Femur (tissue), 1 donor: ENCODE results near the gene PHACTR2.
A peak's percentile ranks its signal among the peaks of the same experiment; 100 is the strongest.
"Not testable (repeated sequence)": the region's sequence is repeated elsewhere in the genome, so short reads cannot be mapped to it uniquely, and the experiment has no call there.

Source experiments
- DNase-seq: peaks from one replicate; pipeline ENCODE4 v3.0.0-alpha.2; 2017

PHACTR2 gene

DNA sequence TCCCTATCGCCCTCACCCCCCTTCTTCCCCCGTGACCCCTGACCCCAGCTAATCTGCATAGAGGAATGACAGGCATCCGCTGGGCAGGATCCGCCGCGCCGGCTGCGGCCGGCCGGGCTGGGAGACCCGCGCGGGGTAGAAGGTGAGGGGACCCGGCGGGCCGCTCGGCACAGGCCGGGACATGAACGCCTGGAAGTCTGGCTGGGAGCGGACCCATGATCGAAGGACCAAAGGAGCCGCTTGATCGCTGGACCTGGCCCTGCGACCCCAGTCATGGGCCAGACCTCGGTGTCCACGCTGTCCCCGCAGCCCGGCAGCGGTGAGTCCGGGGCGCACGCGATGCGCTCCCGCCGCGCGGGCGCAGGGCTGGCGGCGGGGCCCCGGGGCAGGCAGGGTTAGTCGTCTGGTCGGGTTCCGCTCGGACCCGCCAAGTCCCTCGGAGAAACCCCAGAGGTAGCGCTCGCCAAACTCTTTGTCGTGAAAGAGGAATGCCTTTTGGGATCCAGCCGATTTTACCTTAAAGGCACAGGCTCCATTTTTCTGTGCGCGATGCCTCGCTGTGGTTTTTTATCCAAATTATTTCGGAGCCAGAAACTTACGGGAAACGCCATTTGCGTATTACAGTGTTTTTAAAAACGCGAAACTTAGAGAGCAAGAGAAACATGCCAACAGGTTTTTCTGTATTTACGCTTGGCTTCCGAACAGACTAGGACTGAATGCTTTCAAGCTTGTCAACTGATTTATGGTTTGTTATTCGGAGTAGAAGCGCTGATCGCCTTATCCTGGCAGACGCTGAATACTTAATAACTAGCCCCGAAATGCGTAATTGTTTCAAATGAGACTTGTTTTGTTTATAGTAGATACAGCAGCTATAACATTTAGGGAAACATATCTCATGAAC, at the start of gene PHACTR2:
TSS of gene PHACTR2 (plus strand) at position 75 of the 901 bp plus-strand sequence. CDS start at position 274, 199 bp downstream.
- DNase-seq: peak; percentile 93

DNA sequence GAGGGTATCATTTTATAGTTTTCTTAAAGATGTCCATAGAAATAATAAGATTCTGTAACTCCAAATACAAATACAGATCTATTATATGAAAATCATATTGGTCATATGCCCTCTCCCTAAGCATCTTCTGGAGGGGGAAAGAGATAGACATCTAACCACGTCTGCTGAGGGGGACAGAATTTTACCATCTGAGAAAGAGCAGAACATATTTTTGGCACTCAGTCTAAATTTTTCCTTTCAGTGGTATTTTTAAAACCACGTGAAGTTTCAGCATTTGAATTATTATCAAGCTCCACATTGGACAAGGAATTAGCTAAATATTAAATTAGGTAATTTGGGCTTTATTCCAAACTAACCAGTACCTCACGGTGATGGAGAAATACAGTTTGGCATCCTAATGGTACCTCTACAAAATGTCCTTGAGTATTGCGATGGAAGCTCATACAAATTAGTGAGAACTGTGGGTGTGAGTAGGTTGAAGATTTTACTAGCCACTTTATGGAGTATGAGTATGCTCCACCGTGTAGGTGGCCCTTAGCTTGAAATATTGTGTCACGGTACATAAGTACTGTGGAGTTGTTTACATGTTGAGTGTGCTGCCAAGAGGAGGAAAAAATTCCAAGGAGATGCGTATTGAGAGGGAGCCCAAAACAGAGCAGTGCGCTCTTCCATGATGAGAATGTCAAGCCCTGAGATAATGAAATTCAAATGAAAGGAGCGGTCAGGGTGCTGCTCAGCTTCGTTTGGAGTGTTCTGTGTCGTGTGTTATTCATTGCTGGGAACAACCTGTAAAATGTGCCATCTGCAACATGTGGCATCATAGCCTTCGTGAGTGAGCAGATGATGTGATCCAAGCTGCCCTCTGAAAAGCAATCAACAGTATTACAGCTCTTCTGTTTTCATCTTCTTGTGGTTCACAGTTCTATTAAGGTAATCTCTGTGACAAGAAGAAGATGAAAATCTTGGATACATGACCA, 48.4 kb upstream of the PHACTR2 start:
- DNase-seq: no peak

DNA sequence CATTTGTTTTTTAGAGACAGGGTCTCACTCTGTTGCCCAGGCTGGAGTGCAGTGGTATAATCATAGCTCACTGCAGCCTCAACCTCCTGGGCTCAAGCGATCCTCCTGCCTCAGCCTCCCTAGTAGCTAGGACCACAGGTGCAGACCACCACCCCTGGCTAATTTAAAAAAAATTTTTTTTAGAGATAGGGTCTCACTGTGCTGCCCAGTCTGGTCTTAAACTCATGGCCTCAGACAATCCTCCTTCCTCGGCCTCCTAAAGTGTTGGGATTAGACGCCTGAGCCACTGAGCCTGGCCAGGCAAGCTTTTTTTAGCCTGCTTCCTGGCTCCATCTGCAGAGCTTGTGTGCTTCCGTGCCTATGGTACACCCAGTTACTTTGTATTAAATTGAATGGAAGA, 46.6 kb upstream of the PHACTR2 start:
- DNase-seq: not testable (repeated sequence)

DNA sequence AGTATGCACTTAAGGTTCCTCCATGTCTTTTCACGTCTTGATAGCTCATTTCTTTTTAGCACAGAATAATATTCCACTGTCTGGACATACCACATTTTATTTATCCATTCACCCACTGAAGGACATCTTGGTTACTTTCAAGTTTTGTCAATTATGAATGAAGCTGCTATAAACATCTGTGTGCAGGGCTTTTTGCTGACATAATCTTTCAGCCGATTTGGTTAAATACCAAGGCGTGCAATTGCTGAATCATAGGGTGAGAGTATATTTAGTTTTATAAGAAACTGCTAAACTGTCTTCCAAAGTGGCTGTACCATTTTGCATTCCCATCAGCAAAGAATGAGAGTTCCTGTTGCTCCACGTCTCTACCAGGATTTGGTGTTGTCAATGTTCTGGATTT, 44.9 kb upstream of the PHACTR2 start:
- no peak for DNase-seq

DNA sequence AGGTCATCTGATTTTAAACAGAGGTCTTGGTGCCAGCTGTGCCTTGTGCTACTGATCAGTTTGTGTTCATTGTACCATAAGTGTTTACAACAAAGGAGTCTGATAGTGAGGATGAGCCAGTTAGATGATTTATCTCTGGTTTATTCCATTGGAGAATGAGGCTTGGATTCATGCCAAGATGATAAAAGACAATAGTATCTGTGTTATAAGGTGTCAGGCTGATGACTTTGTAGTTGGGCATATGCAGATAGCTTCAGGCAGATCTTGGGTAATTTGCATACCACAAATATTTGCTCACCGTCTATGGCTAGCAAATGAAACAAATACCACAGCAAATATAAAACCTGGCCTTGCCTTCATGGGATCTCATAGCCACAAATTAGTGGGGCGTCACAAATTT, 43.3 kb upstream of the PHACTR2 start:
- no peak for DNase-seq

DNA sequence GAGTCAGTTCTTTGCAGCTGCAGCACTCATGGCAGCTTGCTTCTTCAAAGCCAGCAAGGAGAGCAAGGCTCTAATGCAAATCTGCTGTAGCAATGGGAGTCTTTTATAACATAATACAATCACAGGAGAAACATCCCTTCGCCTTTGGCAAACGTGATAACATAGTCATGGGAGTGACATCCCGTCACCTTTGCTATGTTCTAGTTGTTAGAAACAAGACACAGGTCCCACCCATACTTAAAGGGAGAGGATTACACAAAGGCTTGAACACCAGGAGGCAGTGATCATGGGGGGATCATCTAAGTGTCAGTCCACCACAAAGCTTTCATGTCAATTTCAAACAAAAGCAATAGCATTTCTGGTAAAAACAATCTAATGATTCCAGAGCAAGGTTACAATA, 40.1 kb upstream of the PHACTR2 start:
- no peak for DNase-seq

DNA sequence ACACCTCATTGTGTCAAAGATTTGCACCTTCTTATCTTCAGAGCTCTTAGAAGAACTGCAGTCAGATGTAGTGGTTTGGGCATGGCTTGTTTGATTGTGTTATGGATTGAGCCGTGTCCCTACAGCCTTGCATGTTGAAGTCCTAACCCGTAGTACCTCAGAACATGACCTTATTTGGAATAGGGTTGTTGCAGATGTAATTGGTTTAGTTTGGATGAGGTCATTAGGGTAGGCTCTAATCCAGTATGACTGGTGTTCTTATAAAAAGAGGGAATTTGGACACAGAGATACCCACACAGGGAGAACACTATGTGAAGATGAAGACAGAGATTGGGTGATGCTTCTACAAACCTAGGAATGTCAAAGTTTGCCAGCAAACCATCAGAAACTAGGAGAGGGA, 35.4 kb upstream of the PHACTR2 start:
- DNase-seq: no peak

DNA sequence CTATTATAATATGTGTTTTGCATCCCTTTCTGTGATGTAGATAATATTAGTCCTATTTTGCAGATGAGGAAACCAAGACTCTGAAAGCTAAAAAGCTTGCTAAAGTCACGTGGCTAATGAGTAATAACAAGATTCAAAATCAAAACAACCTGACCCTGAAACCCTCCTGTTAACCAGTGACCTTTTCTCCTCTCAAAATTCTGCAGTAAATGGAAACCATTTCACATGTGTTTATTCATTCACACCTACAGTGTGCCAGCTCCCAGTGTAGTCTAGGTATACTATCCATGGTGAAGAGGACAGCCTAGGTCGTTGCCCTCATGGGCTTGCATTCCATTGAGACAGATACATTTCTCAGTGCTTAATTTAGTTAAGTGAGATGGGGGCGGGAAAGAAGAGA, 30.6 kb upstream of the PHACTR2 start:
- DNase-seq: no peak

DNA sequence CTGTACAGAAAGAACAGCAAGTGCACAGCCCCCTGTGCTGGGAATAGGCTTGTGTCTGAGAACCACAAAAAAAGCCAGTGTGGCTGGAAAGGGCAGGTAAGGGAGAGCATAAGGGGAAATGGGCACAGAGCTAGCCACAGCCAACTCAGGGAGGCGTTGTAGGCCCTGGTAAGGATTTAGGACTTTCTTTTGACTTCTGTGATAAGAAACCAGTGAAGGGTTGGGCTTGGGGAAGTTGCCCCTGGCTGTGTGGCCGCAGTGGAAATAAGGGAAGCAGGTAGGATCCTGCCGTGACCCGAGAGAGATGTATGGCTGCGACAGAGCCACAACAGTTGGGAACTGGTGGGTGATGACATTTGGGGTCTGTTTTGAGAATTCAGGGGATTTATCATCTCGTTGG, 30.0 kb upstream of the PHACTR2 start:
- no peak for DNase-seq

DNA sequence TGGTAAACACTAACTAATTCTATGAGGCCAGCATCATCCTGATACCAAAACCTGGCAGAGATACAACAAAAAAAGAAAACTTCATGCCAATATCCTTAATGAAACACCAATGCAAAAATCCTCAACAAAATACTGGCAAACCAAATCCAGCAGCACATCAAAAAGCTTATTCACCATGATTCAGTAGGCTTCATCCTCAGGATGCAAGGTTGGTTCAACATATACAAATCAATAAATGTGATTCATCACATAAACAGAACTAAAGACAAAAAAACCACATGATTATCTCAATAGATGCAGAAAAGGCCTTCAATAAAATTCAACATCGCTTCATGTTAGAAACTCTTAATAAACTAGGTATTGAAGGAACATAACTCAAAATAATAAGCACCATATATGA, 28.4 kb upstream of the PHACTR2 start:
- not testable (repeated sequence) for DNase-seq

DNA sequence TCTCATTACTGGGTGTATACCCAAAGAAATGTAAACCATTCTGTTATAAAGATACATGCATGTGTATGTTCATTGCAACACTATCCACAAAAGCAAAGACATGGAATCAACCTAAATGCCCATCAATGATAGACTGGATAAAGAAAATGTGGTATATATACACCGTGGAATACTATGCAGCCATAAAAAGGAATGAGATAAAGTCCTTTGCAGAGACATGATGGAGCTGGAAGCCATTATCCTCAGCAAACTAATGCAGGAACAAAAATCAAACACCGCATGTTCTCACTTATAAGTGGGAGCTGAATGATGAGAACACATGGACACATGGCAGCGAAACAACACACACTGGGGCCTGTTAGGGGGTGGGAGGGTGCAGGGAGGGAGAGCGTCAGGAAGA, 26.4 kb upstream of the PHACTR2 start:
- not testable (repeated sequence) for DNase-seq

DNA sequence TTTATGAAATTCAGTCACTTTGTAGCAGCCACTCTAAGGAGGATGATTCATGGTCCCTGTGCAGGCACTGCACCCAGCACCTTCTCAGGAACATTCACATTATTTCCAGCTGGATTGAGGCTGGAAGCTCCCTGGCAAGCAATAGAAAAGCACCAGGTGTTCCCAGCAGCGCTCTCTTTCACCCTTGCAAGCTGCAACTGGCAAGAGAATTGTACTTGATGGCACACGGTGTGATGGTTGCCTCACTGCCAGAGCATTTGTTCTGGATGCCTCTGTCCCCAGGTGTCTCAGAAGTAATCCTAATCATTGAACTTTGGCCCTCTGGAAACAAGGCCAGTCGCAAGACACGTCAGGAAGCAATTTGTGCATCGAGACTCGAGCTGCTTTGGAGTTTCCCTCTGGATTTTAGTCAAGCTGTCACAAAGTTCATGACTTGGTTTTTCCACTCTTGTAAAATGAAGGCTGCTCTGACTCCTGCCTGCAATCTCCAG, 24.9 kb upstream of the PHACTR2 start:
- peak; percentile 36 for DNase-seq

DNA sequence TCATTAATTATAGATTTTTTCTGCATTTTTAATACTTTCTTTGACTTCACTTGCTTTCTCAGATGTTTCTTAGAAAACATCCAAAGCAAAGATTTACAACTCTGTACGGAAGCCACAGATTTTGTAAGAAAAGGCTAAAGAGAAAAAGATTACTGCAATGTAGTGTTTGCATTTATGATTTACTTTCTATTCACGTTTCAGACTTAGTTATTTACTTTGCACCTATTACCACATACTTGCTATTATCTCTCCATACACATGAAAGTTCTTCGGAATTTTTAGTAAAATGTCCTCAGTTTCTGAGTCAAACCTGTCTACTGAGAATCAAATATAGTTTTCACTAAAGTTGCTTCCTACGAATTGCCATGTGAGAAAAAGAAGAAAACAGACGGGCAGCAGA, 22.2 kb upstream of the PHACTR2 start:
- no peak for DNase-seq

DNA sequence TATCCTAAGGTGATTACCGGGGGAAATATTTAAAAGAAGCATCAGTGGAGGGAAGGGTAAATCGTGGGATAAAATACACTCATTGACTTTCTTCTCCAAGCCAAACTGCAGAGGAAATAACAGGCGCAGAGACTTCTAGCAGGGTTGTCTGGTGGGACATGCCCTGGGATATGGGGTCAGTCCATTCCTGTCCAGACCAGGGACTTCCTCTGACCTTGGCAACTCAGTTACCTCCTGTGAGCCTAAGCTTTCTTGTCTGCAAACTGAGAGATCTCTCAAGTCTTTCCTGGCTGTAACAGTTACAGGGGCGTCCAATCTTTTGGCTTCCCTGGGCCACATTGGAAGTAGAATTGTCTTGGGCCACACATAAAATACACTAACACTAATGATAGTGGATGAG, 21.7 kb upstream of the PHACTR2 start:
- no peak for DNase-seq

DNA sequence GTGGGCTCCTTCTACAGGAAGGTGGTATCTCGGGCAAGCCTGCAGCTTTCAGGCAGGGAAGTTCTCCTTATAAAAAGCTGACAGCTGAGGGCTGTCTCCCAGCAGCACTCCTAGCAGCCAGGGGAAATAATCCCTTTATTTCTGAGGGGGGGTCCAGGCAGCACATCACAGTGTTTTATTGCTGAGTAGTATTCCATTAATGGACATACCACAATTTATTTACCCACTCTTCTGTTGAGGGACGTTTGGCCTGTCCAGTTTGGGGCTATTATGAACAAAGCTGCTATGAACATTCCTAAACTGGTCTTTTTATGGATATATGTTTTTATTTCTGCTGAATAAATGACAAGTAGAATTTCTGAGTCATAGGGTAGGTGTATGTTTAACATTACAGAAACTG, 20.0 kb upstream of the PHACTR2 start:
- no peak for DNase-seq

DNA sequence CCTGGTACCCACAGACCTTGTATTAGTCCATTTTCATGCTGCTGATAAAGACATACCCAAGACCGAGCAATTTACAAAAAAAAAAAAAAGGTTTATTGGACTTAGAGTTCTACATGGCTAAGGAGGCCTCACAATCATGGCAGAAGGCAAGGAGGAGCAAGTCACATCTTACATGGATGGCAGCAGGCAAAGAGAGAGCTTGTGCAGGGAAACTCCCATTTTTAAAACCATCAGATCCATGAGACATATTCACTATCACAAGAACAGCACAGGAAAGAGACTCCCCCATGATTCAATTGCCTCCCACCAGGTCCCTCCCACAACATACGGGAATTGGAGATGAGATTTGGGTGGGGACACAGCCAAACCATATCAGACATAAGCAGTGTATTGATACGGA, 17.6 kb upstream of the PHACTR2 start:
- DNase-seq: not testable (repeated sequence)

DNA sequence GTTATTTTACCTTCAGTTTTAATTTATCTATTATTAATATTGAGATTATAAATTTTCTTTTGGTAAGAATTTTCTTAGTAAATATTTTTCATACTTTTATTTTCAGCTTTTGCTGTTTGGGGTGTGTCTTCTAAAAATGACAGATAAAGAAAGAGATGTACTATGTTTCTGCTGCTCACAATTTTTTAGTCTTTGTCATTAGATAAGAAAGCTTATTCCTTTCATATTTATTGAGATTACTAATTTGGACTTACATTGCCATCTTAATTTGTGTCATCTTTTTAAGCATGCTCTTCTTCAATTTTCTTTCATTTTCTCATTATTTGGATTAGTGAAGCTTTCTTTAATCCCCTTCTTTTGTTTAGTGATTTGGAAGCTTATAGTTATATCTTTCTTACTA, 13.6 kb upstream of the PHACTR2 start:
- no peak for DNase-seq

DNA sequence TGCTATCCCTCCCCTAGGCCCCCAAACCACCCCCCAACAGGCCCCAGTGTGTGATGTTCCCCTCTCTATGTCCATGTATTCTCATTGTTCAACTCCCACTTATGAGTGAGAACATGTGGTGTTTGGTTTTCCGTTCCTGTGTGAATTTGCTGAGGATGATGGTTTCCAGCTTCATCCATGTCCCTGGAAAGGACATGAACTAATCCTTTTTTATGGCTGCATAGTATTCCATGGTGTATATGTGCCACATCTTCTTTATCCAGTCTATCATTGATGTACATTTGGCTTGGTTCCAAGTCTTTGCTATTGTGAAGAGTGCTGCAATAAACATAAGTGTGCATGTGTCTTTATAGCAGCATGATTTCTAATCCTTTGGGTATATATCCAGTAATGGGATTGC, 11.8 kb upstream of the PHACTR2 start:
- DNase-seq: not testable (repeated sequence)

DNA sequence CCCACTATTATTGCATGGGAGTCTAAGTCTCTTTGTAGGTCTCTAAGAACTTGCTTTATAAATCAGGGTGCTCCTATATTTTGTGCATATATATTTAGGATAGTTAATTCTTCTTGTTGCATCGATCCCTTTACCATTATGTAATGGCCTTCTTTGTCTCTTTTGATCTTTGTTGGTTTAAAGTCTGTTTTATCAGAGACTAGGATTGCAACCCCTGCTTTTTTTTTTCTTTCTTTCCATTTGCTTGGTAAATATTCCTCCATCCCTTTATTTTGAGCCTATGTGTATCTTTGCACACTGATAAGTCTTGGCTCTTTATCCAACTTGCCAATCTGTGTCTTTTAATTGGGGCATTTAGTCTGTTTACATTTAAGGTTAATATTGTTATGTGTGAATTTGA, 8.3 kb upstream of the PHACTR2 start:
- DNase-seq: not testable (repeated sequence)

DNA sequence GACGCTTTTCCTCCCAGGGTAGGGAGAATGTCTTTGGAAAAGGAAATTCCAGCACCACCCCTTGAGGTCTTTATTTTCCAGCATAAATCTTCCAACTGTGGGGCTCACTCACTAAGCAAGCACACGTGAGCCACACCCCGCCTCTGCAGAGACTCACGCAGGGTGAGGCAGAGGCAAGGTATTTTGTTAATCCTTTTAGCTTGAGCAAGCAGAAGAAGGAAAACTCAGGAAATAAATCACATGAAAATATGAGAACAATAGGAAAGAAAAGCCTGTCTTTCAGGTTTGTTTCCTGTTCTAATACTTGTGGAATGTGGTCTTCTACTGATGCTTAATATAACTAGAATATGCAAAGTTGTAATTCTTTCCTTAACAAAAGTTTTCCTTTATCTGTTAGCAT, 4.1 kb upstream of the PHACTR2 start:
- DNase-seq: peak; percentile 67

DNA sequence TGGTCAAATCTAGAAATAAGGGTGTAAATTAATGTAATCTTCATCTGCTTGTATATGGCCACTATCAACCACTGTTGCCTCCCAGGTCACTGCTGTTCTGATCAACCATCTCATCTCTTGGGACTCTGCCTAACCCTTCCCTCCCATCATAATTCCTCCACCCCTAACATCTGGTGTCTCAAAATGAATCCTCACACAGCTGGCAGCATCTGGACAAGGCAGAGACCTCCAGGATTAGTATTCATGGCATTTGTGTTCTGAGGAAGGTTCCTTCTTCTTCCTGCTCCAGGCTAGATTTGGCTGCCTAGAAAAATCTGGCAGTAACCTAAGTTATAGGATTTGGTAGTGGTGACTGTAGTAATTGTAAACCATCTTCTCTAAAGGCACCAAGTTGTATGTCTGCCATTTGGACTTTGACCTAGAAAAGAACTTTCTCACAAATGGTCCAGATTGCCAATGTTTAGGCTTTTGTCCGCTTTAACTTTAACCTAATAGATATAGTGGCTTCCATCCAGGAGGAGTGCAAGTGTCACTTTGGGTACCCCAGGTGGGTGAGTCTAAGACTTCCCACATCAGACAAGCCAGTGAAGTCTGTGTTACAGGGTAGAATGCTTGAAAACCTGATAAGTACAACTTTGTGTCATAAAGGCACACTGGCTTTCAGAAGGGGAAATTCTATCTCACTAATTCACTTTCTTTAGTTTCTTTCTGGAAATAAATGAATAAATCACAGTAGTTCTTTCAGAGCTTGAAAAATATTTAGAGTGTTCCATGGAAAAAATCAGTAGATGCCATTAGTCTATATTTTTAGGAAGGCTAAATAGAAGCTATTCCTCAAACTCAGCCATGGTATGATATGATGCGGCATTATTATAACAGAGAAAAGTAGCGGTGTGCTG, 3.0 kb upstream of the PHACTR2 start:
- DNase-seq: peak; percentile 47

DNA sequence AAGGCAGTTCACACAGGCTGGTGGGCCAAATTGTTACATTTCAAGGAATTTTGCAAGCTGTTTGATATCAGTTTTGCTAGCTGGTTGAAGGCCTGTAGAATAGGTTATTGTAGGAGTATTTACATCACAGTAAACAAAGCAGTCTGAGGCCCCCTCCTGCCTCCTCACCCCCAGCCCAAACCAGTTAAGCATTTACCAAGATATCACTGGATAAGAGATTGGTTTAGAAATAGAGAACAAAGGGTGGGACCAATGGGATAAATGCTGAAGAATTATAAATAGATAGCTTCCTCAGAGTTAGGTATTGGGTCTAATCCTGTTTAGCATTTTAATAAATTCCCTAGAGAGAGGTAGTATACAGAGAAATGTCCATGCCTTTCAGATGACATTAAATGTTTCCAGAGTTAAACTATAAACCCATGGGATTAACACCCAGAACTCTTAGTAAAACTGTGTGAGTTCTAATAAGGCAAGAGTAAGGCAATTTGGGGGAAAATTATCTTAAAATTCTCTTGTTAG, 2.3 kb upstream of the PHACTR2 start:
- DNase-seq: no peak
